HG03095 (cell line): ENCODE results near the gene FOXB2.

ENCODE experiments used
- ATAC-seq: cut with Tn5 transposase; IDR thresholded peaks from one replicate; pipeline ENCODE4 v1.9.1; 2021; ENCODE audit warnings: moderate library complexity; ENCODE audit not compliant: unreplicated experiment

The FOXB2 gene

GRCh38 chr9:77015327-77016048 lies 4.0 kb upstream of the FOXB2 start:
- no peak for ATAC-seq

- no peak for ATAC-seq
Observed at GRCh38 chr9:77016121-77016525, 3.3 kb upstream of the FOXB2 start.

DNA sequence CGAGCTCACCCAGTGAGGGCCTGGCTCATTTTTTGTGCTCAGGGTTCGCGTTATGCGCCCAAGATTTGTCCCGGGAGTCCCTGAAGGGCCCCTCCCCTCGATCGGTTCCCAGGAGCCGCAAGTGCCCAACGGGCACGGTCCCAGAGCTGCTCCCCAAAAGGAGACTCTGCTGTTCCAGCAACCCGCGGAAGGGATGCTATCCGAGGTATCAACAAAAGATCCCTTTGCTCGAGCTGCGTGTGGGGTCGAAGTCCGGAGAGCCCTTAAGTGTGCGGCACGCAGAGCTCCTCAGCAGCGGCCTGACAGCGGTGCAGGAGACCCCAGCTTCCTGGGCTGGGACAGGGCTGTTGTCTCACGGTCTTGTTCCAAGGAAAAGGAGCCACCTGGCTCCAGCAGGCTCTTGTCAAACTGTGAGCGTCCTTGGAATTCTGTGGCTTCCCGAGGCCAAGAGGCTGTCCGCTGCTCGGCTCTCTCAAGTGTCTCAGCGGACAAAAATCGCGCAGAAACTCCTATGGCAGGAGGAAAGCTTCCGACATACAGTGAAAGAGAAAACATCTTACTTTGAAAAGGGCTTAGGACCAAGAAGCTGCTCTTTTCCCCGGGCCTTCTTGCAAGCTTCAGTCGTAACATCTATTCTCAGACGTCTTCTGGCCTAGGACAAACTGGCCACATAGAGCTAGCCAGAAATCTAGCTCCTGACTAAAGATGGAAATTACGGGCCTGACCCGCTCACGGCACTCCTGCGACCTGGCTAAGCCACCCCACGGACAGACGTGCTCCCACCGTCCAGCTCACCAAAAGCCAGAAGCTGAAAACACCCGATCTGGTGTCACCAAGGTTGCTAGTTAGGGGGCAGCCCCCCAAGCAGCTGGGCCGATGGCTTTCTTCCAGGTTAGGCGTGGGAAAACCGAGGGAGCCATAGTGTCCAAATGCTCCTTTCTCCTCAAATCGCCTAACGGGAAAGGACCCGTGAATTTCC lies 2.6 kb upstream of the FOXB2 start:
- ATAC-seq, result no peak

GRCh38 chr9:77017505-77017894 lies 2.0 kb upstream of the FOXB2 start:
- no peak for ATAC-seq

DNA sequence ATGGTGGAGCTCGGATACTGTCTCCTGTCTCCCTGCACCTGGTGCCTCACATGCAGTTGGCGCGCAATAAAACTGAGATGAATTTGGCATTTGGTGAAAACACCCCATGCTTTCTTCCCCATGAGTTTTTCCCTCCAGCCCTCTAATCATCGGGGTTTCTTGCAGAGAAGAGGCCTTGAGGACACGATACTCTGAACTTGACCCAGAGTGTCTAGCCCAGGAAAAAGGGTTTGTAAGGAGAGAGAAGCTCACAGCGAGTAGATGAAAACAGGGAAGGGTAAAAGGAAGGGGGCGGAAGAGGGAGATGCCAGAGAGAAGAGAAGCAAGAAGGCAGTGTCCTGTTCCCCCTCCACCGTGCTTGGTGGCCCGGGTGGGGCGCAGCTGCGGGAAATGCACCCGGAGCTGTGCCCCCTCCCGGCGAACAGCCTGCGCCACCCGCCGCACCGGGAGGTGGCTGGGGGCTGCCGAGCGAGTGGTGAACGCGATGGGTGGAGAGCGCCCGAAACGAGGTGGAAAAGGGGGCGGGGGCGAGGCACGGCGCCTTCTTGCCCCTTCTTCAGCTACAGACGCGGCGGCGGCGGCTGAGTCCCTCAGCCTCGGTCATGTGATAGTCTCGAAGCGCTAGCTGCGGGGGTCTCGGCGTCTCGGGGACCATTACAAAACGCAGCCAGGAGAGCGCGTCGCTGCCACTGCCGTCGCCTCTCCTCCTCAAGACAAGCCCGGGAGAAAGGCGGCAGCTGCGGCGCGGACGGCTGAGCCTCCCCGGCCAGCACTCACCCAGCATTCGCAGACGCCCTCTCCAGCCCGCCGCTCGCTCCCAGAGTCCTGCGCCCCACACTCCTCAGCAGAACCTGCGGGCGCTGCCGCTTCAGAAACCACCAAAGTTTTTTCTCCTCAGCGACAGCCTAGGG lies 1.1 kb upstream of the FOXB2 start:
- ATAC-seq, result no peak

GRCh38 chr9:77018969-77019235 lies 553 bp upstream of the FOXB2 start:
- ATAC-seq, result no peak

DNA sequence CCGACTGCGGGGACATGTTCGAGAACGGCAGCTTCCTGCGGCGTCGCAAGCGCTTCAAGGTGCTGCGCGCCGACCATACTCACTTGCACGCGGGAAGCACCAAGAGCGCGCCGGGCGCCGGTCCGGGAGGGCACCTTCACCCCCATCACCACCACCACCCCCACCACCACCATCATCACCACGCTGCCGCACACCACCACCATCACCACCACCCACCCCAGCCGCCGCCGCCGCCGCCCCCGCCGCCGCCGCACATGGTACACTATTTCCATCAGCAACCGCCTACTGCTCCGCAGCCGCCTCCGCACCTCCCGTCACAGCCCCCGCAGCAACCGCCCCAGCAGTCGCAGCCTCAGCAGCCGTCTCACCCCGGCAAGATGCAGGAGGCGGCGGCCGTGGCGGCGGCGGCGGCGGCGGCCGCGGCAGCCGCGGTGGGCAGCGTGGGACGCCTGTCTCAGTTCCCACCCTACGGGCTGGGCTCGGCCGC lies 514 bp downstream of the FOXB2 start:
- no peak for ATAC-seq

GRCh38 chr9:77020413-77021290 lies 1.2 kb downstream of the FOXB2 start:
- ATAC-seq, result no peak

GRCh38 chr9:77021291-77021894 lies 1.9 kb downstream of the FOXB2 start:
- ATAC-seq, result no peak

GRCh38 chr9:77021922-77022782 lies 2.7 kb downstream of the FOXB2 start:
- ATAC-seq, result no peak

DNA sequence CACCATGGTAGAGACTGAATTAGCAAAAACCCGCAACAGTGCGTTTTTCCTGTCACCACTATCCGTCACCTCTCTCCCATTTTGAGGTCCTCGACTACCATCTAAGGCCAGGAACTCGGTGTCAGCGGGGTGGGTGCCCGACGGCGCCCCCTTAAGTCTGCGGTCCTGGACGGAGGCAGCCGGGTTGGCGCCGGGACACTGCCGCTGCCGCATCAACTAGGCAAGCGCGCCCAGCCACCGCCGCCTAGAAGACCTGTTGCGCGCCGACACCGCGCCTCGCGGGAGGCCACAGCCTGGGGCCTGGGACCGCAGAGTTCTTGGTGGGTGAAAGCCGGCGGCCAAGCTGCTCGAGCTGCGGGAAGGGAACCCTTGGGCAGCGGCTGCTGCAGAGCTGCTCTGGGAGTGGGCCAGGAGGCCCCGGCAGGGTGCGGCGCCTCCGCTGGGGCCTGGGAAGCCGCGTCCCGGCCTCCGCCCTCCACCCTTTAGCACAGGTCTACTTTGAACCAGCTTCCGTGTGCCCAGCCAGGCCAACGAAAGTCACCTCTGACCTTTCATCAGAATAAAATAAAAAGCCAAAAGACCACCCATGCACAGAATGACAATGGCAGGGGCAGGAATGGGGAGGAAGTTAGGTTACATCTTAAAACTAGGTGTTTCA lies 3.5 kb downstream of the FOXB2 start:
- ATAC-seq, result no peak

- ATAC-seq, result no peak
Observed at GRCh38 chr9:77023726-77024125, 4.3 kb downstream of the FOXB2 start.

DNA sequence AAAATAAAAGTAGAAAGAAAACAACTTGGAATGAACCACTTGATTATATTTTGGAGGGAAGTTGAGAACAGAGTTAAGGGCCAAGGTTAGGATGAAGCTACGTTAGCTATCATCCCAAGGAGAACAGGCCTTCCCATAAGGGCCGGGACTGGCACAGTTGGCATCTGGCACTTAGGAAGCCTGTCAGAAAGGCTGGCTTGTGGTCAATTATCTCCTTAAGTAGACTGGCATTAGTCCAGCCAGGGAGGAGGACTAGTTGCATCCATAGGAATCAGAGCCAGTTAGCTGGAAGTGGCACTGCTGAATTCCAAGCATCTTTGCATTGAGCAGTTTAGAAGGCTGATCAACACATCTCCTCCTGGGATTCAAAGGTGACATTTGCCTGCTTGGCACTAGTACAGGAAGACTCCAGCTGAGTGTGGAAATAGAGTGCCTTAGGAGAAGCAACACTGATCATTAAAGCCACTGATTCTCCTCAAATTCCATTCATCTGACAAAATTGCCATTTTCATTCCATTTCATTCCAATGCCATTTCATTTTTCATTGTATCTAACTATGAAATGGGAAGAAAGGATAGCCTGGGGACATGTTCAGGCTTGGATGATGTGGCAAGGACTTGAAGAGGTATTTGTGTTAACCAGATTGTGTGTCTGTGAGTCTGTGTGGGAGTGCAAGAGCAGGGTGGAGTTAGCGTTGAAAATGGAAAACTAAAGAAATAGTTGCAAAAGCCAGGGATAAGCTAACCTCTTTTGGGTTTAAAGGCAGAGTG lies 5.5 kb downstream of the FOXB2 start:
- ATAC-seq, result no peak

DNA sequence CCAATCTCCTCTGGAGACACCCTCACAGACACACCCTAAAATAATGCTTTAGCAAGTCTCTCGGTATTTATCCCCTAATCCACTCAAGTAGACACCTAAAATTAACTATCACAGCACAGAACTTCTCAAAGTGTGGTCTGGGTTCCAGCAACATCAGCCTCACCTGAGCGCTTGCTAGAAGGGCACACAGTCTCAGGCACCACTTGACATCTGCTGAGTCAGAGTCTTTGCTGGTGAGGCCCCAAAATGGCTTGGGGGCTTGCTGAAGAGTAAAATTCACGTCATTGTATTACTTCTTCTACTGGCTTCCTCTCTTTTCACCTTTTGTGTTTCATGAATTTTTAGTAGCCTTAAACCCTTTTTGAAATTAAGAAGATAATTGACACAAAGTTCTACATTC lies 9.0 kb downstream of the FOXB2 start:
- no peak for ATAC-seq

- no peak for ATAC-seq
Observed at GRCh38 chr9:77030045-77030444, 10.6 kb downstream of the FOXB2 start.

- no peak for ATAC-seq
Observed at GRCh38 chr9:77038281-77039036, 19.0 kb downstream of the FOXB2 start.

DNA sequence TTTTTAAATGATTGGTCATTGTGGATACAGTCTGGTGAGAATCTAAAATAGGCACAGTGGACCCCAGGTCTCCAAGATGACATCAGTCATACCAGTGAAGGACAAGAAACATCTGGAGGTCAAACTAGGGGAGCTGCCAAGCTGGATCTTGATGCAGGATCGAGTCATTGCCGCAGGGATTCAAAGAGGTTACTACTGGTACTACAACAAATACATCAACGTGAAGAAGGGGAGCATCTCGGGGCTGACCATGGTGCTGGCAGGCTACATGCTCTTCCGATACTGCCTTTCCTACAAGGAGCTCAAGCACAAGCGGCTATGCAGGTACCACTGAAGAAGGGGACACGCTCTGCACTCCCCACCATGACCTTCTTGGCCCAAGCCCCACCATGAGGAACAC lies 20.9 kb downstream of the FOXB2 start:
- ATAC-seq, result no peak
